Measurements from ENCODE around the gene MAST3.
"Not testable (repeated sequence)": the region's sequence is repeated elsewhere in the genome, so short reads cannot be mapped to it uniquely, and the experiment has no call there.

The MAST3 gene

GRCh38 chr19:18104793-18105131, 7.2 kb downstream of the MAST3 start:
- H3K9ac ChIP-seq (ENCODE audit: insufficient read length, low read depth): peak overlapping the region; percentile 42
- H3K4me3 ChIP-seq (ENCODE audit: insufficient read length, low read depth): peak overlapping the region; percentile 27
- H3K4me1 ChIP-seq (ENCODE audit: insufficient read depth, insufficient read length): peaks cover 17% of the 10 kb centered on the region
- TF ChIP-seq SUZ12 (IDR thresholded peaks at IDR 0.05; ENCODE audit: extremely low read depth, insufficient read depth, insufficient read length) (no peak), ZNF274 (IDR thresholded peaks at IDR 0.05; ENCODE audit: low read depth, low read length) (no peak), YY1 (IDR thresholded peaks at IDR 0.05; ENCODE audit: insufficient read depth, insufficient read length) (no peak)
- no peaks in the 10 kb centered on the region for H3K36me3 ChIP-seq (ENCODE audit: insufficient read depth, insufficient read length, low read length)
- peaks cover 17% of the 10 kb centered on the region for H3K27me3 ChIP-seq (ENCODE audit: insufficient read depth, insufficient read length)
- DNase-seq (ENCODE audit: low read depth, low spot score): no peak
- no peaks in the 10 kb centered on the region for H3K9me3 ChIP-seq (ENCODE audit: insufficient read depth, low read length)

- not testable (repeated sequence) for H3K9ac ChIP-seq (ENCODE audit: insufficient read length, low read depth); H3K36me3 ChIP-seq (ENCODE audit: insufficient read depth, insufficient read length, low read length); H3K9me3 ChIP-seq (ENCODE audit: insufficient read depth, low read length); H3K4me3 ChIP-seq (ENCODE audit: insufficient read length, low read depth); DNase-seq (ENCODE audit: low read depth, low spot score)
- H3K4me1 ChIP-seq (ENCODE audit: insufficient read depth, insufficient read length): peaks cover 17% of the 10 kb centered on the region
- peaks cover 22% of the 10 kb centered on the region for H3K27me3 ChIP-seq (ENCODE audit: insufficient read depth, insufficient read length)
Measured at GRCh38 chr19:18105259-18105658, 7.7 kb downstream of the MAST3 start.

- no peak for DNase-seq (ENCODE audit: low read depth, low spot score)
- H3K9me3 ChIP-seq (ENCODE audit: insufficient read depth, low read length): no peaks in the 10 kb centered on the region
- peaks cover 18% of the 10 kb centered on the region for H3K4me1 ChIP-seq (ENCODE audit: insufficient read depth, insufficient read length)
- TF ChIP-seq SUZ12 (IDR thresholded peaks at IDR 0.05; ENCODE audit: extremely low read depth, insufficient read depth, insufficient read length) (no peak), ZNF274 (IDR thresholded peaks at IDR 0.05; ENCODE audit: low read depth, low read length) (no peak), YY1 (IDR thresholded peaks at IDR 0.05; ENCODE audit: insufficient read depth, insufficient read length) (no peak)
- H3K9ac ChIP-seq (ENCODE audit: insufficient read length, low read depth): no peak overlapping the region
- H3K4me3 ChIP-seq (ENCODE audit: insufficient read length, low read depth): no peak overlapping the region
- H3K36me3 ChIP-seq (ENCODE audit: insufficient read depth, insufficient read length, low read length): no peaks in the 10 kb centered on the region
- H3K27me3 ChIP-seq (ENCODE audit: insufficient read depth, insufficient read length): peaks cover 33% of the 10 kb centered on the region
Measured at GRCh38 chr19:18107235-18107634, 9.7 kb downstream of the MAST3 start.

- no peaks in the 10 kb centered on the region for H3K36me3 ChIP-seq (ENCODE audit: insufficient read depth, insufficient read length, low read length)
- no peak for DNase-seq (ENCODE audit: low read depth, low spot score)
Measured at GRCh38 chr19:18108897-18109296, 11.3 kb downstream of the MAST3 start.

GRCh38 chr19:18109341-18109732, 11.8 kb downstream of the MAST3 start:
- H3K9ac ChIP-seq (ENCODE audit: insufficient read length, low read depth): peak overlapping the region; percentile 74
- no peaks in the 10 kb centered on the region for H3K36me3 ChIP-seq (ENCODE audit: insufficient read depth, insufficient read length, low read length)
- DNase-seq (ENCODE audit: low read depth, low spot score): no peak

More at GRCh38 chr19:18108897-18109296, 11.3 kb downstream of the MAST3 start:
- peaks cover 24% of the 10 kb centered on the region for H3K4me1 ChIP-seq (ENCODE audit: insufficient read depth, insufficient read length)
- peak overlapping the region; percentile 74 for H3K9ac ChIP-seq (ENCODE audit: insufficient read length, low read depth)
- peaks cover 33% of the 10 kb centered on the region for H3K27me3 ChIP-seq (ENCODE audit: insufficient read depth, insufficient read length)
- no peak overlapping the region for H3K4me3 ChIP-seq (ENCODE audit: insufficient read length, low read depth)
- TF ChIP-seq SUZ12 (IDR thresholded peaks at IDR 0.05; ENCODE audit: extremely low read depth, insufficient read depth, insufficient read length): no peak
- no peak for TF ChIP-seq YY1 (IDR thresholded peaks at IDR 0.05; ENCODE audit: insufficient read depth, insufficient read length)
- no peak for TF ChIP-seq ZNF274 (IDR thresholded peaks at IDR 0.05; ENCODE audit: low read depth, low read length)
- no peaks in the 10 kb centered on the region for H3K9me3 ChIP-seq (ENCODE audit: insufficient read depth, low read length)

GRCh38 chr19:18109733-18110608, 12.4 kb downstream of the MAST3 start:
- Histone ChIP-seq H3K4me3 (ENCODE audit: insufficient read length, low read depth) (peak overlapping the region; percentile 70), H3K27me3 (ENCODE audit: insufficient read depth, insufficient read length) (peaks cover 33% of the 10 kb centered on the region), H3K9me3 (ENCODE audit: insufficient read depth, low read length) (no peaks in the 10 kb centered on the region), H3K4me1 (ENCODE audit: insufficient read depth, insufficient read length) (peaks cover 24% of the 10 kb centered on the region), H3K9ac (ENCODE audit: insufficient read length, low read depth) (peak overlapping the region; percentile 74), H3K36me3 (ENCODE audit: insufficient read depth, insufficient read length, low read length) (no peaks in the 10 kb centered on the region)
- TF ChIP-seq YY1 (IDR thresholded peaks at IDR 0.05; ENCODE audit: insufficient read depth, insufficient read length): no peak
- TF ChIP-seq SUZ12 (IDR thresholded peaks at IDR 0.05; ENCODE audit: extremely low read depth, insufficient read depth, insufficient read length): no peak
- no peak for TF ChIP-seq ZNF274 (IDR thresholded peaks at IDR 0.05; ENCODE audit: low read depth, low read length)
- DNase-seq (ENCODE audit: low read depth, low spot score): no peak

More at GRCh38 chr19:18109341-18109732, 11.8 kb downstream of the MAST3 start:
- peak overlapping the region; percentile 70 for H3K4me3 ChIP-seq (ENCODE audit: insufficient read length, low read depth)
- H3K27me3 ChIP-seq (ENCODE audit: insufficient read depth, insufficient read length): peaks cover 33% of the 10 kb centered on the region
- no peaks in the 10 kb centered on the region for H3K9me3 ChIP-seq (ENCODE audit: insufficient read depth, low read length)
- TF ChIP-seq YY1 (IDR thresholded peaks at IDR 0.05; ENCODE audit: insufficient read depth, insufficient read length): no peak
- TF ChIP-seq SUZ12 (IDR thresholded peaks at IDR 0.05; ENCODE audit: extremely low read depth, insufficient read depth, insufficient read length): no peak
- TF ChIP-seq ZNF274 (IDR thresholded peaks at IDR 0.05; ENCODE audit: low read depth, low read length): no peak
- peaks cover 24% of the 10 kb centered on the region for H3K4me1 ChIP-seq (ENCODE audit: insufficient read depth, insufficient read length)

- TF ChIP-seq SUZ12 (IDR thresholded peaks at IDR 0.05; ENCODE audit: extremely low read depth, insufficient read depth, insufficient read length): no peak
- no peak for TF ChIP-seq YY1 (IDR thresholded peaks at IDR 0.05; ENCODE audit: insufficient read depth, insufficient read length)
- no peak for TF ChIP-seq ZNF274 (IDR thresholded peaks at IDR 0.05; ENCODE audit: low read depth, low read length)
- no peak for DNase-seq (ENCODE audit: low read depth, low spot score)
- Histone ChIP-seq H3K4me3 (ENCODE audit: insufficient read length, low read depth) (peak overlapping the region; percentile 70), H3K36me3 (ENCODE audit: insufficient read depth, insufficient read length, low read length) (no peaks in the 10 kb centered on the region), H3K4me1 (ENCODE audit: insufficient read depth, insufficient read length) (peaks cover 24% of the 10 kb centered on the region), H3K9me3 (ENCODE audit: insufficient read depth, low read length) (no peaks in the 10 kb centered on the region), H3K9ac (ENCODE audit: insufficient read length, low read depth) (peak overlapping the region; percentile 74), H3K27me3 (ENCODE audit: insufficient read depth, insufficient read length) (peaks cover 33% of the 10 kb centered on the region)
Measured at GRCh38 chr19:18110609-18111232, 13.1 kb downstream of the MAST3 start.
